Neural progenitor cell (in vitro differentiated cells): ENCODE data around the gene KBTBD4. TPM values are rescaled to one million over a fixed set of nuclear protein-coding genes. Genes with fewer than 3 reads are reported as not detected.
A peak's percentile ranks its signal among the peaks of the same experiment; 100 is the strongest.

Experiments used
- DNase-seq: peaks from one replicate; pipeline ENCODE4 v3.0.0-alpha.2; 2016; ENCODE audit warnings: low spot score
- H2AFZ ChIP-seq: fragments of 200-600 bp; sonication (generic); replicated peaks from 2 replicates; pipeline ENCODE4 v1.6.1; 2016; ENCODE audit warnings: antibody characterized with exemption
- H3F3A ChIP-seq: fragments of 200-600 bp; sonication (generic); 2 replicates; pipeline ENCODE4 v1.6.1; 2016; ENCODE audit warnings: antibody characterized with exemption, low read depth
- H3K27ac ChIP-seq: fragments of 200-600 bp; sonication (generic); 2 replicates; pipeline ENCODE4 v1.5.1; 2016; ENCODE audit warnings: mild to moderate bottlenecking
- H3K27me3 ChIP-seq: fragments of 200-600 bp; sonication (generic); 2 replicates; pipeline ENCODE4 v1.6.1; 2016; ENCODE audit warnings: mild to moderate bottlenecking, moderate library complexity
- H3K36me3 ChIP-seq: fragments of 200-600 bp; sonication (generic); 2 replicates; pipeline ENCODE4 v1.5.1; 2016
- H3K4me1 ChIP-seq: fragments of 200-600 bp; sonication (generic); 2 replicates; pipeline ENCODE4 v1.6.1; 2016; ENCODE audit warnings: mixed run types
- H3K4me2 ChIP-seq: fragments of 200-600 bp; sonication (generic); 2 replicates; pipeline ENCODE4 v1.6.1; 2016
- H3K4me3 ChIP-seq: fragments of 200-600 bp; sonication (generic); 2 replicates; pipeline ENCODE4 v1.5.1; 2016
- H3K79me2 ChIP-seq: fragments of 200-600 bp; sonication (generic); 2 replicates; pipeline ENCODE4 v1.6.1; 2016; ENCODE audit warnings: low read depth
- H3K9ac ChIP-seq: fragments of 200-600 bp; sonication (generic); 2 replicates; pipeline ENCODE4 v1.6.1; 2016
- H3K9me3 ChIP-seq: fragments of 200-600 bp; sonication (generic); 2 replicates; pipeline ENCODE4 v1.5.1; 2016; ENCODE audit warnings: low read depth
- H4K20me1 ChIP-seq: fragments of 200-600 bp; sonication (generic); 2 replicates; pipeline ENCODE4 v1.6.1; 2016; ENCODE audit warnings: low read depth
- H3K27ac Mint-ChIP-seq: 3 replicates; pipeline ENCODE4 v1.8.0; 2021; ENCODE audit warnings: mixed read lengths
- H3K27me3 Mint-ChIP-seq: 2 replicates; pipeline ENCODE4 v1.8.0; 2022; ENCODE audit warnings: low read depth, mild to moderate bottlenecking, inconsistent platforms, moderate library complexity, mixed read lengths; ENCODE audit not compliant: insufficient read depth
- H3K36me3 Mint-ChIP-seq: 3 replicates; pipeline ENCODE4 v1.8.0; 2021; ENCODE audit warnings: mixed read lengths
- H3K4me1 Mint-ChIP-seq: 3 replicates; pipeline ENCODE4 v1.8.0; 2021; ENCODE audit warnings: mixed read lengths
- H3K4me3 Mint-ChIP-seq: 3 replicates; pipeline ENCODE4 v1.8.0; 2021; ENCODE audit warnings: mild to moderate bottlenecking, moderate library complexity, mixed read lengths
- H3K9me3 Mint-ChIP-seq: 3 replicates; pipeline ENCODE4 v1.8.0; 2020; ENCODE audit warnings: mixed read lengths
- EZH2 ChIP-seq: fragments of 200-600 bp; sonication (generic); IDR thresholded peaks from 2 replicates; pipeline ENCODE4 v1.6.1; 2017; ENCODE audit warnings: antibody characterized with exemption, mild to moderate bottlenecking, moderate library complexity
- EZH2phosphoT487 ChIP-seq: fragments of 200-600 bp; sonication (generic); IDR thresholded peaks from 2 replicates; pipeline ENCODE4 v1.6.1; 2017; ENCODE audit warnings: antibody characterized with exemption
- total RNA-seq: library from RNA; depleted of rRNA; stranded (reverse); fragments of >200 nt; gene quantifications from 2 replicates; pipeline ENCODE4 v1.2.3, GENCODE V29; 2015; ENCODE audit warnings: low replicate concordance
- TF ChIP-seq, protein P1 (sequence below): fragments of 200-600 bp; sonication (generic); IDR thresholded peaks from 2 replicates; pipeline ENCODE4 v1.5.1; 2017; ENCODE audit warnings: antibody characterized with exemption, mild to moderate bottlenecking

The KBTBD4 gene
- total RNA-seq, 1 donor from 2014 or later, result 19.5 TPM

GRCh38 chr11:47552566-47553405, 26.0 kb downstream of the KBTBD4 start, which contains the start of gene CELF1:
CELF1 (minus strand) TSS chr11:47553132; CDS start chr11:47499523, 53,609 bp downstream.
- Histone ChIP-seq H3K4me3 (peak within 1 kb of the TSS; percentile 89), H4K20me1 (peaks cover 47% of the 10 kb centered on the region), H3K4me2 (peak within 1 kb of the TSS; percentile 98), H2AFZ (peak within 1 kb of the TSS; percentile 92), H3F3A (peaks cover 37% of the 10 kb centered on the region), H3K4me1 (peaks cover 12% of the 10 kb centered on the region), H3K9me3 (no peaks in the 10 kb centered on the region), H3K79me2 (peaks cover 52% of the 10 kb centered on the region), H3K27ac (peak within 1 kb of the TSS; percentile 80), H3K9ac (peak within 1 kb of the TSS; percentile 85), H3K27me3 (no peaks in the 10 kb centered on the region), H3K36me3 (no peaks in the 10 kb centered on the region)
- Mint-ChIP-seq H3K4me3 (peak within 1 kb of the TSS; percentile 98), H3K9me3 (no peaks in the 10 kb centered on the region), H3K36me3 (peaks cover 14% of the 10 kb centered on the region), H3K27me3 (no peaks in the 10 kb centered on the region), H3K27ac (peak within 1 kb of the TSS; percentile 97), H3K4me1 (peaks cover 31% of the 10 kb centered on the region)
- DNase-seq, result peak; percentile 98
- TF ChIP-seq EZH2 (no peak), EZH2phosphoT487 (no peak)
- TF ChIP-seq, protein P1, sequence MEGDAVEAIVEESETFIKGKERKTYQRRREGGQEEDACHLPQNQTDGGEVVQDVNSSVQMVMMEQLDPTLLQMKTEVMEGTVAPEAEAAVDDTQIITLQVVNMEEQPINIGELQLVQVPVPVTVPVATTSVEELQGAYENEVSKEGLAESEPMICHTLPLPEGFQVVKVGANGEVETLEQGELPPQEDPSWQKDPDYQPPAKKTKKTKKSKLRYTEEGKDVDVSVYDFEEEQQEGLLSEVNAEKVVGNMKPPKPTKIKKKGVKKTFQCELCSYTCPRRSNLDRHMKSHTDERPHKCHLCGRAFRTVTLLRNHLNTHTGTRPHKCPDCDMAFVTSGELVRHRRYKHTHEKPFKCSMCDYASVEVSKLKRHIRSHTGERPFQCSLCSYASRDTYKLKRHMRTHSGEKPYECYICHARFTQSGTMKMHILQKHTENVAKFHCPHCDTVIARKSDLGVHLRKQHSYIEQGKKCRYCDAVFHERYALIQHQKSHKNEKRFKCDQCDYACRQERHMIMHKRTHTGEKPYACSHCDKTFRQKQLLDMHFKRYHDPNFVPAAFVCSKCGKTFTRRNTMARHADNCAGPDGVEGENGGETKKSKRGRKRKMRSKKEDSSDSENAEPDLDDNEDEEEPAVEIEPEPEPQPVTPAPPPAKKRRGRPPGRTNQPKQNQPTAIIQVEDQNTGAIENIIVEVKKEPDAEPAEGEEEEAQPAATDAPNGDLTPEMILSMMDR, result peak; percentile 83

- no peak for TF ChIP-seq EZH2phosphoT487
- TF ChIP-seq EZH2, result no peak
- TF ChIP-seq, protein P1, result no peak
- H2AFZ ChIP-seq, result no peak overlapping the region
- H3K4me3 ChIP-seq, result peak overlapping the region; percentile 89
- H3K9ac ChIP-seq, result peak overlapping the region; percentile 85
- no peaks in the 10 kb centered on the region for H3K27me3 ChIP-seq
- H3K4me2 ChIP-seq, result peak overlapping the region; percentile 98
- peak; percentile 48 for DNase-seq
- H3K79me2 ChIP-seq, result peaks cover 59% of the 10 kb centered on the region
- peak overlapping the region; percentile 98 for H3K4me3 Mint-ChIP-seq
- peaks cover 17% of the 10 kb centered on the region for H3K36me3 Mint-ChIP-seq
- H3K36me3 ChIP-seq, result no peaks in the 10 kb centered on the region
- H3K9me3 ChIP-seq, result no peaks in the 10 kb centered on the region
- H3K4me1 ChIP-seq, result peaks cover 12% of the 10 kb centered on the region
- peaks cover 34% of the 10 kb centered on the region for H3F3A ChIP-seq
- peak overlapping the region; percentile 97 for H3K27ac Mint-ChIP-seq
- H4K20me1 ChIP-seq, result peaks cover 54% of the 10 kb centered on the region
- peak overlapping the region; percentile 80 for H3K27ac ChIP-seq
- peaks cover 31% of the 10 kb centered on the region for H3K4me1 Mint-ChIP-seq
- H3K27me3 Mint-ChIP-seq, result no peaks in the 10 kb centered on the region
- no peaks in the 10 kb centered on the region for H3K9me3 Mint-ChIP-seq
Measured at GRCh38 chr11:47552056-47552565, 26.7 kb downstream of the KBTBD4 start.

GRCh38 chr11:47551086-47551485, 27.7 kb downstream of the KBTBD4 start:
- Histone ChIP-seq H3F3A (peaks cover 34% of the 10 kb centered on the region), H3K27ac (no peak overlapping the region), H3K79me2 (peaks cover 69% of the 10 kb centered on the region), H3K9me3 (no peaks in the 10 kb centered on the region), H3K36me3 (no peaks in the 10 kb centered on the region), H3K4me3 (peak overlapping the region; percentile 89), H2AFZ (no peak overlapping the region), H4K20me1 (peaks cover 62% of the 10 kb centered on the region), H3K27me3 (no peaks in the 10 kb centered on the region), H3K4me2 (peak overlapping the region; percentile 98), H3K4me1 (peaks cover 12% of the 10 kb centered on the region), H3K9ac (no peak overlapping the region)
- Mint-ChIP-seq H3K4me1 (peaks cover 31% of the 10 kb centered on the region), H3K27ac (no peak overlapping the region), H3K9me3 (no peaks in the 10 kb centered on the region), H3K36me3 (peaks cover 22% of the 10 kb centered on the region), H3K4me3 (peak overlapping the region; percentile 98), H3K27me3 (no peaks in the 10 kb centered on the region)
- DNase-seq, result peak; percentile 63
- no peak for TF ChIP-seq EZH2phosphoT487
- no peak for TF ChIP-seq EZH2
- TF ChIP-seq, protein P1, result peak; percentile 55
